ENCODE measurements around the gene PNP. TPM values are rescaled to one million over a fixed set of nuclear protein-coding genes. Genes with fewer than 3 reads are reported as not detected.

Gene PNP
- total and polyA plus RNA-seq, 2 experiments from 2014 or later, result 60.4 to 69.2 TPM

DNA sequence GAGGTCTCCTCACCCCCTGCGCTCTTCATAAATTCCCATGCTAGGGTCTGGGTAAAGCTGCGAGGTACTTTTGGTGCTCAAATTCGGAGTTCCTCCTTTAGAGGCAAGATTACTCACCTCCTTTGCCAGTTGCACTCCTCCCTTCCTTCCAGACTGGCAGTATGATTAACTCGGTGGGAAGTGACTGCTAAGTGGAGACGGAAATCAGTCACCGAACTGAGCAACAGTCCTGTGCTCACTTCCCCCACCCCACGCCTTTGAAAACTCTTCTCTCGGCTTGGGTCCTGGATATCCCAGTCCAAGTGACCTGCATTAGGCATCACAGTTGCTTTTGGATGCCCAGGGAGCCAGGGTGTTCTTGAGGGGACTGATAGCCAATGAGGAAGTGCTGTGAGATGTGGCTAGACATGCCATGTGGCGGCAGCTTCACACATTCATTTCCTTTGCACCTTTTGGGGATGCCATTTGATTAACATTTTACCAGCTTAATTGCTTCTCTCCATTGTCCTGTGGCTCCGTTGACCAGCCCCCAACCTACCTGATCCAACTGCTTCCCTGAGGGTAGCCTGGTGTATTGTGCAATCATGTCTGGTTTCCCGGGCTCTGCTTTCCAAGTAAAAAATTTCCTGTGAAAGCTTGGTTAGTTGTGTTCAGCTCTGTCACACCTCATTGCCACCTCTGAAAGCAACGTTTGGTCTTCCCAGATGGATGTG lies 840 bp downstream of the PNP start:
- Histone ChIP-seq H3K4me2 (peak overlapping the region; percentile 94), H3K4me1 (ENCODE audit: insufficient read depth) (peaks cover 9% of the 10 kb centered on the region), H3K4me3 (peak overlapping the region; percentile 65), H3K27ac (peak overlapping the region; percentile 89), H3K79me2 (peaks cover 33% of the 10 kb centered on the region), H2AFZ (peak overlapping the region; percentile 55), H3K9me2 (replicated peaks; ENCODE audit: insufficient read depth) (no peaks in the 10 kb centered on the region), H3K9me3 (ENCODE audit: low read depth) (no peaks in the 10 kb centered on the region), H4K20me1 (ENCODE audit: insufficient read depth, poor library complexity, severe bottlenecking) (no peaks in the 10 kb centered on the region), H3K36me3 (replicated peaks; ENCODE audit: insufficient read depth, low read depth) (no peaks in the 10 kb centered on the region), H3K27me3 (no peaks in the 10 kb centered on the region)
- DNase-seq (ENCODE audit: low spot score), result peak; percentile 46
- under 1% methylated on average over 12 of the region's 12 CpGs for WGBS (ENCODE audit: low lambda C conversion rate, missing lambda C conversion rate)
- no peak for TF ChIP-seq EZH2phosphoT487 (IDR thresholded peaks at IDR 0.05; ENCODE audit: low read depth, severe bottlenecking, unreplicated experiment)
- TF ChIP-seq, protein P1, sequence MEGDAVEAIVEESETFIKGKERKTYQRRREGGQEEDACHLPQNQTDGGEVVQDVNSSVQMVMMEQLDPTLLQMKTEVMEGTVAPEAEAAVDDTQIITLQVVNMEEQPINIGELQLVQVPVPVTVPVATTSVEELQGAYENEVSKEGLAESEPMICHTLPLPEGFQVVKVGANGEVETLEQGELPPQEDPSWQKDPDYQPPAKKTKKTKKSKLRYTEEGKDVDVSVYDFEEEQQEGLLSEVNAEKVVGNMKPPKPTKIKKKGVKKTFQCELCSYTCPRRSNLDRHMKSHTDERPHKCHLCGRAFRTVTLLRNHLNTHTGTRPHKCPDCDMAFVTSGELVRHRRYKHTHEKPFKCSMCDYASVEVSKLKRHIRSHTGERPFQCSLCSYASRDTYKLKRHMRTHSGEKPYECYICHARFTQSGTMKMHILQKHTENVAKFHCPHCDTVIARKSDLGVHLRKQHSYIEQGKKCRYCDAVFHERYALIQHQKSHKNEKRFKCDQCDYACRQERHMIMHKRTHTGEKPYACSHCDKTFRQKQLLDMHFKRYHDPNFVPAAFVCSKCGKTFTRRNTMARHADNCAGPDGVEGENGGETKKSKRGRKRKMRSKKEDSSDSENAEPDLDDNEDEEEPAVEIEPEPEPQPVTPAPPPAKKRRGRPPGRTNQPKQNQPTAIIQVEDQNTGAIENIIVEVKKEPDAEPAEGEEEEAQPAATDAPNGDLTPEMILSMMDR (IDR thresholded peaks at IDR 0.05; ENCODE audit: poor library complexity), result no peak
- TF ChIP-seq EZH2 (IDR thresholded peaks at IDR 0.05; ENCODE audit: borderline replicate concordance), result no peak

DNA sequence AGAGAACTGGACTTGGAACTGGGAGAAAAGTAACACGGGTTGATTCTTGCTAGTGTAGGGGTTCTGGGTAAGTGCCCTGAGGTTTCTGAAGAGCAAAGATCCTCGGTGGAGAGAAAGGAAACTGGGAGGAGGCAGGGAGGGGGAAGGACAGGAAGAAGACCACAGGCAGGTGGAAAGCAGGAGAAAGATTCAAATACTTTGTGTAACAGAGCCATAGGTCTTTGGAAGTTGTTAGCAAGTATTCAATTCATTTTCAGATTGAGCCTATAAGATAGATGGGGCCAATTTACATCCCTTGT lies 1.3 kb downstream of the PNP start:
- no peaks in the 10 kb centered on the region for H3K36me3 ChIP-seq (replicated peaks; ENCODE audit: insufficient read depth, low read depth)
- peak overlapping the region; percentile 94 for H3K4me2 ChIP-seq
- H3K9me3 ChIP-seq (ENCODE audit: low read depth), result no peaks in the 10 kb centered on the region
- H3K27ac ChIP-seq, result peak overlapping the region; percentile 89
- DNase-seq (ENCODE audit: low spot score), result no peak
- H3K4me1 ChIP-seq (ENCODE audit: insufficient read depth), result peaks cover 9% of the 10 kb centered on the region
- 0% methylated on average over 2 of the region's 2 CpGs for whole genome bisulfite sequencing (ENCODE audit: low lambda C conversion rate, missing lambda C conversion rate)
- no peaks in the 10 kb centered on the region for H3K9me2 ChIP-seq (replicated peaks; ENCODE audit: insufficient read depth)
- peaks cover 33% of the 10 kb centered on the region for H3K79me2 ChIP-seq
- H3K4me3 ChIP-seq, result peak overlapping the region; percentile 65
- H3K27me3 ChIP-seq, result no peaks in the 10 kb centered on the region
- H4K20me1 ChIP-seq (ENCODE audit: insufficient read depth, poor library complexity, severe bottlenecking), result no peaks in the 10 kb centered on the region
- no peak for TF ChIP-seq EZH2 (IDR thresholded peaks at IDR 0.05; ENCODE audit: borderline replicate concordance)
- no peak for TF ChIP-seq EZH2phosphoT487 (IDR thresholded peaks at IDR 0.05; ENCODE audit: low read depth, severe bottlenecking, unreplicated experiment)
- TF ChIP-seq, protein P1 (IDR thresholded peaks at IDR 0.05; ENCODE audit: poor library complexity), result no peak
- H2AFZ ChIP-seq, result peak overlapping the region; percentile 55

DNA sequence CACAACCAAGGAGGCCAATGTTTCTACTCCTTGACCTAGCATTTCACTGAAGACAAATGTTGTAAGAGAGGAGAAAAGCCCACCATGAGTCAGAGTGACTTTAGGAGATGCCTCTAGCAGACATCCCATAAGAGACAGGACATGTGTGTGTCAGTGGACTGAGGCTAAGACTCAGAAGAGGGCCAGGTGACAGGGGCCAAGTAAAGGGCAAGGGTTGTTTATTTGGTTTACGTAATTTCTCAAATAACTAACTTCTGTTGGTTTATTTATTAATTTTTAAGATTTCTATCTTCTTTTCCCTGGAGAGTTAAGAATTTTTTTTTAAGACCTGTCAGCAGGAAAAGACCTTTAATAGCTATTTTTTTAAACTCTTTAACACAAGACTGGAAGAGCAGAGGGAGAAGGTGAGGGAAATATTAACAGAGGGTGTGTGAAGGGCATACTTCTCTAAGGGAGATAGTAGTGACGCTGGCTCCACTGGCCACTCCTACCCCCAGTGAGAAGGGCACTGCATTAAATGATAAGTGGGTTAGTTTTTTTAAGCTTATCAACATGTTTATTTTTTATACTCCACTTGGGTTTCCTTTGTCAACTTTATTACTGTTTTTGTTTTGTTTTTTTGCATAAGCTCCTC lies 3.4 kb downstream of the PNP start:
- H3K36me3 ChIP-seq (replicated peaks; ENCODE audit: insufficient read depth, low read depth), result no peaks in the 10 kb centered on the region
- H3K4me2 ChIP-seq, result peak overlapping the region; percentile 94
- H3K27me3 ChIP-seq, result no peaks in the 10 kb centered on the region
- H3K79me2 ChIP-seq, result peaks cover 33% of the 10 kb centered on the region
- no peak overlapping the region for H2AFZ ChIP-seq
- no peak for DNase-seq (ENCODE audit: low spot score)
- H3K27ac ChIP-seq, result peak overlapping the region; percentile 46
- 73% methylated on average over 2 of the region's 2 CpGs for WGBS (ENCODE audit: low lambda C conversion rate, missing lambda C conversion rate)
- H3K9me3 ChIP-seq (ENCODE audit: low read depth), result no peaks in the 10 kb centered on the region
- H4K20me1 ChIP-seq (ENCODE audit: insufficient read depth, poor library complexity, severe bottlenecking), result no peaks in the 10 kb centered on the region
- H3K4me1 ChIP-seq (ENCODE audit: insufficient read depth), result peaks cover 9% of the 10 kb centered on the region
- TF ChIP-seq, protein P1 (IDR thresholded peaks at IDR 0.05; ENCODE audit: poor library complexity), result no peak
- TF ChIP-seq EZH2 (IDR thresholded peaks at IDR 0.05; ENCODE audit: borderline replicate concordance) (no peak), EZH2phosphoT487 (IDR thresholded peaks at IDR 0.05; ENCODE audit: low read depth, severe bottlenecking, unreplicated experiment) (no peak)
- H3K4me3 ChIP-seq, result no peak overlapping the region
- no peaks in the 10 kb centered on the region for H3K9me2 ChIP-seq (replicated peaks; ENCODE audit: insufficient read depth)
